Left ventricle myocardium inferior (tissue), 1 donor: Measurements from ENCODE around the gene USP26. TPM values are rescaled to one million over a fixed set of nuclear protein-coding genes. Genes with fewer than 3 reads are reported as not detected.

ENCODE experiments used
- DNase-seq: peaks from one replicate; pipeline ENCODE4 v3.0.0-alpha.2; 2020
- H3K27ac ChIP-seq: fragments of 200-600 bp; replicated peaks from 2 replicates; pipeline ENCODE4 v1.8.0; 2021
- H3K27me3 ChIP-seq: fragments of 200-600 bp; 2 replicates; pipeline ENCODE4 v1.8.0; 2021; ENCODE audit warnings: low read depth
- H3K36me3 ChIP-seq: fragments of 200-600 bp; 2 replicates; pipeline ENCODE4 v1.8.0; 2021
- H3K4me1 ChIP-seq: fragments of 200-600 bp; 2 replicates; pipeline ENCODE4 v1.8.0; 2021
- H3K4me3 ChIP-seq: fragments of 200-600 bp; 2 replicates; pipeline ENCODE4 v1.8.0; 2021; ENCODE audit warnings: mild to moderate bottlenecking, moderate library complexity
- H3K9me3 ChIP-seq: fragments of 200-600 bp; replicated peaks from 2 replicates; pipeline ENCODE4 v1.8.0; 2021
- CTCF ChIP-seq: fragments of 200-600 bp; IDR thresholded peaks from 2 replicates; pipeline ENCODE4 v1.8.0; 2021; ENCODE audit warnings: antibody characterized with exemption, mild to moderate bottlenecking, borderline replicate concordance
- intact Hi-C: fragments of 100-400 bp; cut with micrococcal nuclease; formaldehyde crosslinking; loops from one replicate; pipeline ENCODE4 v1.11.0; 2022
- total RNA-seq: library from RNA; stranded (reverse); fragmentation: NEBNext Ultra II Directional; extraction: Animal tissue kit (Norgen Biotek cat#: 25700); gene quantifications from one replicate; pipeline ENCODE4 v1.2.1, GENCODE V29; 2021
- donor health status: DM: no; HTN: yes; CAD: no; lungs with severe emphysema.

USP26 gene
- total RNA-seq, 1 donor from 2014 or later: not detected

- no peak for TF ChIP-seq CTCF
Observed at GRCh38 chrX:133007458-133007857, 89.5 kb downstream of the USP26 start.

GRCh38 chrX:133005616-133006015 lies 91.3 kb downstream of the USP26 start:
- H3K9me3 ChIP-seq: no peaks in the 10 kb centered on the region
- intact Hi-C loops: no loop called here
- H3K4me3 ChIP-seq: no peak overlapping the region
- H3K27me3 ChIP-seq: no peaks in the 10 kb centered on the region
- no peak for DNase-seq
- no peaks in the 10 kb centered on the region for H3K36me3 ChIP-seq
- H3K27ac ChIP-seq: no peak overlapping the region
- TF ChIP-seq CTCF: no peak
- H3K4me1 ChIP-seq: no peaks in the 10 kb centered on the region

More at GRCh38 chrX:133007458-133007857, 89.5 kb downstream of the USP26 start:
- Histone ChIP-seq H3K27me3 (no peaks in the 10 kb centered on the region), H3K4me3 (no peak overlapping the region), H3K4me1 (no peaks in the 10 kb centered on the region), H3K9me3 (no peaks in the 10 kb centered on the region), H3K36me3 (no peaks in the 10 kb centered on the region), H3K27ac (no peak overlapping the region)
- intact Hi-C loops: no loop called here
- no peak for DNase-seq

- H3K4me3 ChIP-seq: no peak overlapping the region
- H3K9me3 ChIP-seq: no peaks in the 10 kb centered on the region
- H3K27ac ChIP-seq: no peak overlapping the region
- TF ChIP-seq CTCF: peak; percentile 52
- no peaks in the 10 kb centered on the region for H3K27me3 ChIP-seq
- no peaks in the 10 kb centered on the region for H3K4me1 ChIP-seq
- H3K36me3 ChIP-seq: no peaks in the 10 kb centered on the region
- intact Hi-C loops: no loop called here
- no peak for DNase-seq
Observed at GRCh38 chrX:133005042-133005441, 91.9 kb downstream of the USP26 start.

- no peaks in the 10 kb centered on the region for H3K9me3 ChIP-seq
- H3K27ac ChIP-seq: no peak overlapping the region
- intact Hi-C loops: no loop called here
- no peak for TF ChIP-seq CTCF
- DNase-seq: no peak
- H3K36me3 ChIP-seq: no peaks in the 10 kb centered on the region
- no peaks in the 10 kb centered on the region for H3K4me1 ChIP-seq
- H3K4me3 ChIP-seq: no peak overlapping the region
- no peaks in the 10 kb centered on the region for H3K27me3 ChIP-seq
Observed at GRCh38 chrX:132999209-132999608, 97.7 kb downstream of the USP26 start.

- intact Hi-C loops: no loop called here
- no peak overlapping the region for H3K27ac ChIP-seq
- H3K4me3 ChIP-seq: no peak overlapping the region
- no peak for DNase-seq
- no peaks in the 10 kb centered on the region for H3K9me3 ChIP-seq
- H3K4me1 ChIP-seq: no peaks in the 10 kb centered on the region
- TF ChIP-seq CTCF: no peak
- H3K36me3 ChIP-seq: no peaks in the 10 kb centered on the region
- no peaks in the 10 kb centered on the region for H3K27me3 ChIP-seq
Observed at GRCh38 chrX:132990835-132991234, 106.1 kb downstream of the USP26 start.

- H3K36me3 ChIP-seq: no peaks in the 10 kb centered on the region
- H3K4me3 ChIP-seq: no peak overlapping the region
- TF ChIP-seq CTCF: no peak
- H3K27ac ChIP-seq: no peak overlapping the region
- H3K4me1 ChIP-seq: no peaks in the 10 kb centered on the region
- no peaks in the 10 kb centered on the region for H3K27me3 ChIP-seq
- intact Hi-C loops: no loop called here
- no peaks in the 10 kb centered on the region for H3K9me3 ChIP-seq
- DNase-seq: no peak
Observed at GRCh38 chrX:132986556-132986955, 110.4 kb downstream of the USP26 start.
